ENCODE measurements around the gene BMP2K. TPM values are rescaled to one million over a fixed set of nuclear protein-coding genes. Genes with fewer than 3 reads are reported as not detected.

The BMP2K gene
- total RNA-seq, 1 experiment from 2014 or later, result 27.4 TPM

- CTCF ChIA-PET, result no interaction called here
- BruUV-seq (replicated peaks), result no TSS peak
- Mint-ChIP-seq H3K27ac (ENCODE audit: unreplicated experiment) (no peak overlapping the region), H3K4me1 (ENCODE audit: low read depth, unreplicated experiment) (peaks cover 7% of the 10 kb centered on the region), H3K4me3 (ENCODE audit: low read depth, unreplicated experiment) (no peak overlapping the region), H3K27me3 (ENCODE audit: unreplicated experiment) (no peaks in the 10 kb centered on the region), H3K9me3 (ENCODE audit: low read depth, unreplicated experiment) (peaks cover 2% of the 10 kb centered on the region), H3K36me3 (ENCODE audit: insufficient read depth, unreplicated experiment) (no peaks in the 10 kb centered on the region)
- intact Hi-C loops (cut with micrococcal nuclease; ENCODE audit: unreplicated experiment), result no loop called here
- TF ChIP-seq CTCF (IDR thresholded peaks at IDR 0.05; ENCODE audit: unreplicated experiment), result no peak
- no peak for DNase-seq
Observed at GRCh38 chr4:78803983-78804382, 27.8 kb downstream of the BMP2K start.

GRCh38 chr4:78806943-78807460 is 30.9 kb downstream of the BMP2K start:
- CTCF ChIA-PET, result no interaction called here
- Mint-ChIP-seq H3K9me3 (ENCODE audit: low read depth, unreplicated experiment) (peaks cover 2% of the 10 kb centered on the region), H3K4me1 (ENCODE audit: low read depth, unreplicated experiment) (no peaks in the 10 kb centered on the region), H3K4me3 (ENCODE audit: low read depth, unreplicated experiment) (no peak overlapping the region), H3K27ac (ENCODE audit: unreplicated experiment) (no peak overlapping the region), H3K27me3 (ENCODE audit: unreplicated experiment) (no peaks in the 10 kb centered on the region), H3K36me3 (ENCODE audit: insufficient read depth, unreplicated experiment) (no peaks in the 10 kb centered on the region)
- BruUV-seq (replicated peaks), result no TSS peak
- no peak for TF ChIP-seq CTCF (IDR thresholded peaks at IDR 0.05; ENCODE audit: unreplicated experiment)
- DNase-seq, result no peak
- intact Hi-C loops (cut with micrococcal nuclease; ENCODE audit: unreplicated experiment), result no loop called here

GRCh38 chr4:78809295-78809694 is 33.1 kb downstream of the BMP2K start:
- Mint-ChIP-seq H3K9me3 (ENCODE audit: low read depth, unreplicated experiment) (peaks cover 2% of the 10 kb centered on the region), H3K4me1 (ENCODE audit: low read depth, unreplicated experiment) (no peaks in the 10 kb centered on the region), H3K36me3 (ENCODE audit: insufficient read depth, unreplicated experiment) (no peaks in the 10 kb centered on the region), H3K27ac (ENCODE audit: unreplicated experiment) (no peak overlapping the region), H3K4me3 (ENCODE audit: low read depth, unreplicated experiment) (no peak overlapping the region), H3K27me3 (ENCODE audit: unreplicated experiment) (no peaks in the 10 kb centered on the region)
- DNase-seq, result no peak
- TF ChIP-seq CTCF (IDR thresholded peaks at IDR 0.05; ENCODE audit: unreplicated experiment), result no peak
- no TSS peak for BruUV-seq (replicated peaks)
- CTCF ChIA-PET, result no interaction called here
- intact Hi-C loops (cut with micrococcal nuclease; ENCODE audit: unreplicated experiment), result no loop called here

GRCh38 chr4:78809928-78810835 is 34.0 kb downstream of the BMP2K start:
- no peak overlapping the region for H3K27ac Mint-ChIP-seq (ENCODE audit: unreplicated experiment)
- H3K4me1 Mint-ChIP-seq (ENCODE audit: low read depth, unreplicated experiment), result no peaks in the 10 kb centered on the region
- intact Hi-C loops (cut with micrococcal nuclease; ENCODE audit: unreplicated experiment), result no loop called here
- peaks cover under 1% of the 10 kb centered on the region for H3K9me3 Mint-ChIP-seq (ENCODE audit: low read depth, unreplicated experiment)
- no peak overlapping the region for H3K4me3 Mint-ChIP-seq (ENCODE audit: low read depth, unreplicated experiment)
- no peaks in the 10 kb centered on the region for H3K27me3 Mint-ChIP-seq (ENCODE audit: unreplicated experiment)
- CTCF ChIA-PET, result interaction anchor here (0.7 kb wide), 1 partner anchor 501 kb away, joined by 4 read pairs; no protein-coding TSS in a partner anchor
- TF ChIP-seq CTCF (IDR thresholded peaks at IDR 0.05; ENCODE audit: unreplicated experiment), result no peak
- no TSS peak for BruUV-seq (replicated peaks)
- no peak for DNase-seq
- H3K36me3 Mint-ChIP-seq (ENCODE audit: insufficient read depth, unreplicated experiment), result no peaks in the 10 kb centered on the region
